Measurements from ENCODE around the gene EDN2.

GRCh38 chr1:41452704-41453290 is 31.7 kb downstream of the EDN2 start:
- no peak for TF ChIP-seq POLR2AphosphoS5 (IDR thresholded peaks at IDR 0.05; ENCODE audit: low read depth, low read length)
- TF ChIP-seq REST (IDR thresholded peaks at IDR 0.05; ENCODE audit: insufficient read depth in 1 of 2, low read depth in 2 of 2, low read length in 2 of 2) = no peak

Data from PFSK-1 (cell line).